ENCODE data around the gene KIAA1671. TPM values are rescaled to one million over a fixed set of nuclear protein-coding genes. Genes with fewer than 3 reads are reported as not detected.

The KIAA1671 gene
- total RNA-seq, 3 donors from 2014 or later = 71.3 to 131 (median 88.9) TPM

- Histone ChIP-seq H3K4me1 (ENCODE audit: low read depth) (no peaks in the 10 kb centered on the region), H3K4me3 (no peak overlapping the region), H3K9me3 (no peaks in the 10 kb centered on the region), H3K36me3 (ENCODE audit: low read depth) (no peaks in the 10 kb centered on the region)
- ATAC-seq (no peak), DNase-seq (no peak)
- TF ChIP-seq, protein P1, sequence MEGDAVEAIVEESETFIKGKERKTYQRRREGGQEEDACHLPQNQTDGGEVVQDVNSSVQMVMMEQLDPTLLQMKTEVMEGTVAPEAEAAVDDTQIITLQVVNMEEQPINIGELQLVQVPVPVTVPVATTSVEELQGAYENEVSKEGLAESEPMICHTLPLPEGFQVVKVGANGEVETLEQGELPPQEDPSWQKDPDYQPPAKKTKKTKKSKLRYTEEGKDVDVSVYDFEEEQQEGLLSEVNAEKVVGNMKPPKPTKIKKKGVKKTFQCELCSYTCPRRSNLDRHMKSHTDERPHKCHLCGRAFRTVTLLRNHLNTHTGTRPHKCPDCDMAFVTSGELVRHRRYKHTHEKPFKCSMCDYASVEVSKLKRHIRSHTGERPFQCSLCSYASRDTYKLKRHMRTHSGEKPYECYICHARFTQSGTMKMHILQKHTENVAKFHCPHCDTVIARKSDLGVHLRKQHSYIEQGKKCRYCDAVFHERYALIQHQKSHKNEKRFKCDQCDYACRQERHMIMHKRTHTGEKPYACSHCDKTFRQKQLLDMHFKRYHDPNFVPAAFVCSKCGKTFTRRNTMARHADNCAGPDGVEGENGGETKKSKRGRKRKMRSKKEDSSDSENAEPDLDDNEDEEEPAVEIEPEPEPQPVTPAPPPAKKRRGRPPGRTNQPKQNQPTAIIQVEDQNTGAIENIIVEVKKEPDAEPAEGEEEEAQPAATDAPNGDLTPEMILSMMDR (IDR thresholded peaks at IDR 0.05) = no peak
- intact Hi-C loops (cut with DNase I, micrococcal nuclease) = no loop called here
These were observed 221.8 kb downstream of the KIAA1671 start for GRCh38 chr22:25174156-25174887.

DNA sequence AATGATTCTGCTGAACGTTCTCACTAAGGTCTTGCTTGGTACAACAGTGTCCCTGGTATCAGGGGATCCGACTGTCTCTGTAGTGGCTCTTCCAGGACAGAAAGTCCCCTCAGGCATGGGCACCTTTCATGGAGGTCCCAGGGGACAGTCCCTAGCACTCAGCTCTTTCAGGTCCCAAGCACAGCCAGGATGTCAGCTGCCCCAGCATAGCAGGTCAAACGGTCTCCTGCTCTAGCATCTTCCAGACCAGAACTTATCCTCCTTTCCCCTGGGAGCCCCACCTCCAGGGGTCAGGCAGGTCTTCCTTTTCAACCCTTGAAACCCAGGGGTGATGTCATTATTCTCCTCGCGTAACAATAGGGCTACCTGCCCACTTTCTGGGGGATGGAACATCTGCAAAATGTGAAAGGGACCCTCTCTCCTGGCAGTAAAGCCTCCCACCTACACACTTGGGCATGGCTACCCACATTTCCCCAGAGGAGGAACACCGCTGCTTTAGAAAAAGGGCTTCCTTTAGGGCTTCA lies 222.4 kb downstream of the KIAA1671 start:
- TF ChIP-seq, protein P1 (IDR thresholded peaks at IDR 0.05) = no peak
- no peaks in the 10 kb centered on the region for H3K4me1 ChIP-seq (ENCODE audit: low read depth)
- H3K9me3 ChIP-seq = no peaks in the 10 kb centered on the region
- intact Hi-C loops (cut with DNase I, micrococcal nuclease) = no loop called here
- no peak overlapping the region for H3K4me3 ChIP-seq
- DNase-seq (no peak), ATAC-seq (no peak)
- no peaks in the 10 kb centered on the region for H3K36me3 ChIP-seq (ENCODE audit: low read depth)

DNA sequence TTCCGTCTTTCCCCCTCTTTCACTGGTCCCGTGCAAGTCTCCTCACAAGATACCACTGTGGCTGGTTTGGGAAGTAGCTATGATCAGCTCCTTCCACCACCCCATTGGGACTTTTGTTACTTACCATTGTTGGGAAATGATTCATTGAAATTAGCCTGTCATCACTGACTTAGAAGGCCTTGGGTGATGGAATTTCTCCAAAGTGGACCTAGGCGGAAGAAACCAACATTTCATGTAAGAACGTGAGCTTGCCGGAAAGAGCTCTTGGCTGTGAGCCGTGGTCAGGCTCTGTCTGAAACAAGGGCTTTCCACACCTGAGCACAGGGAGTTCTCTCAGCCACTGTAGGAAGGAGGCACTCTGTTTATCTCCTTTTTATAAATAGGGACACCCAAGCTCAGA lies 223.7 kb downstream of the KIAA1671 start:
- TF ChIP-seq, protein P1 (IDR thresholded peaks at IDR 0.05) = no peak
- H3K36me3 ChIP-seq (ENCODE audit: low read depth) = no peaks in the 10 kb centered on the region
- no peaks in the 10 kb centered on the region for H3K4me1 ChIP-seq (ENCODE audit: low read depth)
- ATAC-seq (no peak), DNase-seq (no peak)
- intact Hi-C loops (cut with DNase I, micrococcal nuclease) = no loop called here
- H3K4me3 ChIP-seq = no peak overlapping the region
- no peaks in the 10 kb centered on the region for H3K9me3 ChIP-seq

- H3K4me3 ChIP-seq = no peak overlapping the region
- H3K36me3 ChIP-seq (ENCODE audit: low read depth) = no peaks in the 10 kb centered on the region
- no peaks in the 10 kb centered on the region for H3K4me1 ChIP-seq (ENCODE audit: low read depth)
- no peak for DNase-seq
- ATAC-seq = no peak
- TF ChIP-seq, protein P1 (IDR thresholded peaks at IDR 0.05) = no peak
- intact Hi-C loops (cut with DNase I, micrococcal nuclease) = no loop called here
- H3K9me3 ChIP-seq = no peaks in the 10 kb centered on the region
These were observed 224.3 kb downstream of the KIAA1671 start for GRCh38 chr22:25176799-25177198.

DNA sequence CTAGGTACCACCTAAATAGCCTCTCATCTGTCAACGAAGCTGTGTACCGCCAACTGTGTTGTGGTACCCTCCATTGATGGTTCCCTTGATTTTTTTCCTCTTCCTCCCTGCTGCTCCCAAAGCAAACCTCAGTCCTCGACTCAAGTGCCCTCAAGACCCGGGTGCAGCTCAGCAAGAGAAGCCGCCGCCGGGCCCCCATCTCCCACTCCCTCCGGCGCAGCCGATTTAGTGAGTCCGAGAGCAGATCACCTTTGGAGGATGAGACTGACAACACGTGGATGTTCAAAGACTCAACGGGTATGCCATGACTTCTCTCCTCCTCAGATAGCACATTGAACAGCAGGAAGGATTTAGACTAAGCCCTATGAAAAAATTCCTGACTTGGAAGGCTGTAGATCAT lies 224.7 kb downstream of the KIAA1671 start:
- TF ChIP-seq, protein P1 (IDR thresholded peaks at IDR 0.05) = no peak
- no peak for ATAC-seq
- H3K36me3 ChIP-seq (ENCODE audit: low read depth) = no peaks in the 10 kb centered on the region
- DNase-seq = no peak
- H3K9me3 ChIP-seq = no peaks in the 10 kb centered on the region
- intact Hi-C loops (cut with DNase I, micrococcal nuclease) = no loop called here
- no peaks in the 10 kb centered on the region for H3K4me1 ChIP-seq (ENCODE audit: low read depth)
- no peak overlapping the region for H3K4me3 ChIP-seq
